Cerebellar nuclear complex (tissue), 1 donor: Measurements from ENCODE around the gene ZDHHC21.
"Not testable (repeated sequence)": the region's sequence is repeated elsewhere in the genome, so short reads cannot be mapped to it uniquely, and the experiment has no call there.

Experiments used
- DNase-seq, 2 experiments: peaks; one replicate each; lab custom pipeline; 2025; lab: John Stamatoyannopoulos, UW

Gene ZDHHC21

GRCh38 chr9:14682616-14683015 is 10.6 kb downstream of the ZDHHC21 start:
- DNase-seq, result not testable (repeated sequence)

- no peak for DNase-seq
Measured at GRCh38 chr9:14678776-14679175, 14.5 kb downstream of the ZDHHC21 start.

- DNase-seq, result no peak
Measured at GRCh38 chr9:14677872-14678271, 15.4 kb downstream of the ZDHHC21 start.

GRCh38 chr9:14677396-14677795 is 15.8 kb downstream of the ZDHHC21 start:
- no peak for DNase-seq

GRCh38 chr9:14674630-14675029 is 18.6 kb downstream of the ZDHHC21 start:
- DNase-seq, result no peak

GRCh38 chr9:14671377-14671776 is 21.9 kb downstream of the ZDHHC21 start:
- DNase-seq, result no peak

GRCh38 chr9:14670718-14671117 is 22.5 kb downstream of the ZDHHC21 start:
- DNase-seq, result no peak

GRCh38 chr9:14664022-14664421 is 29.2 kb downstream of the ZDHHC21 start:
- not testable (repeated sequence) for DNase-seq

GRCh38 chr9:14662060-14662453 is 31.2 kb downstream of the ZDHHC21 start:
- DNase-seq, result no peak

GRCh38 chr9:14661421-14662059 is 31.7 kb downstream of the ZDHHC21 start:
- DNase-seq, result peak in 1 of 2 experiments; percentile 17

- DNase-seq, result no peak
Measured at GRCh38 chr9:14660721-14661120, 32.5 kb downstream of the ZDHHC21 start.

GRCh38 chr9:14654932-14655331 is 38.3 kb downstream of the ZDHHC21 start:
- DNase-seq, result no peak

GRCh38 chr9:14653511-14653910 is 39.7 kb downstream of the ZDHHC21 start:
- DNase-seq, result no peak

- peak in 1 of 2 experiments; percentile 14 for DNase-seq
Measured at GRCh38 chr9:14652729-14653377, 40.4 kb downstream of the ZDHHC21 start.

GRCh38 chr9:14650596-14650995 is 42.6 kb downstream of the ZDHHC21 start:
- no peak for DNase-seq

- DNase-seq, result no peak
Measured at GRCh38 chr9:14645648-14646047, 47.6 kb downstream of the ZDHHC21 start.

GRCh38 chr9:14640967-14641366 is 52.3 kb downstream of the ZDHHC21 start:
- no peak for DNase-seq

- no peak for DNase-seq
Measured at GRCh38 chr9:14640294-14640693, 52.9 kb downstream of the ZDHHC21 start.

- no peak for DNase-seq
Measured at GRCh38 chr9:14633906-14634565, 59.2 kb downstream of the ZDHHC21 start.

GRCh38 chr9:14633148-14633547 is 60.1 kb downstream of the ZDHHC21 start:
- DNase-seq, result no peak

- DNase-seq, result no peak
Measured at GRCh38 chr9:14627513-14627912, 65.7 kb downstream of the ZDHHC21 start.

GRCh38 chr9:14618836-14619420 is 74.3 kb downstream of the ZDHHC21 start:
- peak in 1 of 2 experiments; percentile 15 for DNase-seq
